Measurements from ENCODE around the gene ATG14.

DNA sequence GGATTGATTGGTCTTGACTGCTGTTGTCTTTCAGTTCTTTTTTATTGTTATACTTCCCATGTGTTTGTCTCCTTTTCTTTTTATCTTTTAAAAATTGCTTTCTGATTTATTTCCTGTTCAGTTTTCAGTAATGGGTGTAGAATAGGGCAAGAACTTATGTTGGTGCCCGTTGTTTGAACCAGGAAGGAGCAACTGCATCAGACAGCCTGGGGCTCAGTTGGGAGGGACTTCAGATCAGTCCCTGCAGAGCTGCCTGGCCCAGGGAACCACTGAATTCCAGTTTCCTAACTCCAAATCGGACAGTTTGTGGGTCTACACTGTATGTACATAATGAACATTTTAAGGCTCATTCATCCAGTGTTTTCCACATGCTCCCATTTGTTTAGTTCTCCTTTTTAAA, 75.5 kb downstream of the ATG14 start:
- TF ChIP-seq, protein P1, sequence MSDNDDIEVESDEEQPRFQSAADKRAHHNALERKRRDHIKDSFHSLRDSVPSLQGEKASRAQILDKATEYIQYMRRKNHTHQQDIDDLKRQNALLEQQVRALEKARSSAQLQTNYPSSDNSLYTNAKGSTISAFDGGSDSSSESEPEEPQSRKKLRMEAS (IDR thresholded peaks at IDR 0.05), result no peak
- TF ChIP-seq, protein P2, sequence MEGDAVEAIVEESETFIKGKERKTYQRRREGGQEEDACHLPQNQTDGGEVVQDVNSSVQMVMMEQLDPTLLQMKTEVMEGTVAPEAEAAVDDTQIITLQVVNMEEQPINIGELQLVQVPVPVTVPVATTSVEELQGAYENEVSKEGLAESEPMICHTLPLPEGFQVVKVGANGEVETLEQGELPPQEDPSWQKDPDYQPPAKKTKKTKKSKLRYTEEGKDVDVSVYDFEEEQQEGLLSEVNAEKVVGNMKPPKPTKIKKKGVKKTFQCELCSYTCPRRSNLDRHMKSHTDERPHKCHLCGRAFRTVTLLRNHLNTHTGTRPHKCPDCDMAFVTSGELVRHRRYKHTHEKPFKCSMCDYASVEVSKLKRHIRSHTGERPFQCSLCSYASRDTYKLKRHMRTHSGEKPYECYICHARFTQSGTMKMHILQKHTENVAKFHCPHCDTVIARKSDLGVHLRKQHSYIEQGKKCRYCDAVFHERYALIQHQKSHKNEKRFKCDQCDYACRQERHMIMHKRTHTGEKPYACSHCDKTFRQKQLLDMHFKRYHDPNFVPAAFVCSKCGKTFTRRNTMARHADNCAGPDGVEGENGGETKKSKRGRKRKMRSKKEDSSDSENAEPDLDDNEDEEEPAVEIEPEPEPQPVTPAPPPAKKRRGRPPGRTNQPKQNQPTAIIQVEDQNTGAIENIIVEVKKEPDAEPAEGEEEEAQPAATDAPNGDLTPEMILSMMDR (IDR thresholded peaks at IDR 0.05; ENCODE audit: control extremely low read depth in 1 of 3, insufficient read depth in 1 of 3, low read depth in 1 of 3, low read length in 3 of 3), result no peak
- TF ChIP-seq SIRT6 (IDR thresholded peaks at IDR 0.05; ENCODE audit: low read length) (no peak), TEAD4 (IDR thresholded peaks at IDR 0.05; ENCODE audit: low read depth, low read length) (no peak), BRCA1 (IDR thresholded peaks at IDR 0.05; ENCODE audit: low read depth, low read length) (no peak), RAD21 (IDR thresholded peaks at IDR 0.05 in 1 of 2, conservative IDR thresholded peaks at IDR 0.05 in 1 of 2; ENCODE audit: low read depth in 2 of 2, low read length in 2 of 2) (no peak), GABPA (IDR thresholded peaks at IDR 0.05; ENCODE audit: borderline replicate concordance, insufficient read depth, low read length) (no peak), EZH2 (IDR thresholded peaks at IDR 0.05; ENCODE audit: low read depth, low read length, severe bottlenecking) (no peak), EGR1 (IDR thresholded peaks at IDR 0.05; ENCODE audit: borderline replicate concordance, low read depth, low read length) (no peak), FOSL1 (IDR thresholded peaks at IDR 0.05; ENCODE audit: insufficient read depth, low read depth, low read length) (no peak)
- TF ChIP-seq, protein P3, sequence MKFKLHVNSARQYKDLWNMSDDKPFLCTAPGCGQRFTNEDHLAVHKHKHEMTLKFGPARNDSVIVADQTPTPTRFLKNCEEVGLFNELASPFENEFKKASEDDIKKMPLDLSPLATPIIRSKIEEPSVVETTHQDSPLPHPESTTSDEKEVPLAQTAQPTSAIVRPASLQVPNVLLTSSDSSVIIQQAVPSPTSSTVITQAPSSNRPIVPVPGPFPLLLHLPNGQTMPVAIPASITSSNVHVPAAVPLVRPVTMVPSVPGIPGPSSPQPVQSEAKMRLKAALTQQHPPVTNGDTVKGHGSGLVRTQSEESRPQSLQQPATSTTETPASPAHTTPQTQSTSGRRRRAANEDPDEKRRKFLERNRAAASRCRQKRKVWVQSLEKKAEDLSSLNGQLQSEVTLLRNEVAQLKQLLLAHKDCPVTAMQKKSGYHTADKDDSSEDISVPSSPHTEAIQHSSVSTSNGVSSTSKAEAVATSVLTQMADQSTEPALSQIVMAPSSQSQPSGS (IDR thresholded peaks at IDR 0.05; ENCODE audit: low read length), result no peak

Data from H1 (cell line).